ENCODE results near the gene ERG28. TPM values are rescaled to one million over a fixed set of nuclear protein-coding genes. Genes with fewer than 3 reads are reported as not detected.
"Not testable (repeated sequence)": the region's sequence is repeated elsewhere in the genome, so short reads cannot be mapped to it uniquely, and the experiment has no call there.

The ERG28 gene
- total RNA-seq, 1 donor from 2014 or later: 38.9 TPM

DNA sequence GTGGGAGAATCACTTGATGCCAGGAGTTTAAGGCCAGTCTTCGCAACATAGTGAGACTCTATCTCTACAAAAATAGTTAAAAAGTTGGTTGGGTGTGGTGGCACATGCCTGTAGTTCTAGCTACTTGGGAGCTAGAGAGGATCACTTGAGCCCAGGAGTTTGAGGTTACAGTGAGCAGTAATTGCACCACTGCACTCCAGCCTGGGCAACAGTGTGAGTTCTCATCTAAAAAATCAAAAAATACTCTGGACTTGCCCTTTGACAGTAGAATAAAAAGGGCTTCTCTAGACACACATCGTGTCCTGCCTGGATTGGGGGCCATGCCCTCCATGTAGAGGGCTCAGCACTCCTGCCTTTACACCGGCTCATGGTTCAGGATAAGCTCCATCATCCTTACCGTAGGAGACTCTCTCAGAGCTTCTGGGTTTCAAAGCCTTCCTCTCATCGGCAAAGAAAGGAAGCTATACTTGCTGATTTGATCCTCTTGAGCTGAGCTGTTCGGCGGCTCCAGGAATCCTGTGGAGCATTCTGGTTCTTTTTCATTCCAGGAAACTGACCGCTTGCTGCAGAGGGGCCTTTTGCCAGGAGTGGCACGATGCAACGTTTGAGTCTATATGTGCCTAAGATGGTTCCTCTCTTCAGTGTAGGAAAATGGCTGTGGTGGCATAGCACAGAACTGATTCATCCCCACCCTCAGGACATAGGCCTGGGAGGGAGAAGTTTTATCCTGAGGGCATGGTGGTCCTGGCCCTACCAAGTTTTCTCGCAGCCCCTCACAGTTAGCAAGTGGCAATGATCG, 52.6 kb downstream of the ERG28 start:
- no peak overlapping the region for H3K27ac Mint-ChIP-seq (ENCODE audit: unreplicated experiment)
- H3K9me3 Mint-ChIP-seq: peaks cover 12% of the 10 kb centered on the region
- no peak for DNase-seq (ENCODE audit: low read depth, low spot score)
- no peak overlapping the region for H3K4me3 Mint-ChIP-seq
- H3K27me3 Mint-ChIP-seq (ENCODE audit: low read depth): no peaks in the 10 kb centered on the region
- TF ChIP-seq, protein P1, sequence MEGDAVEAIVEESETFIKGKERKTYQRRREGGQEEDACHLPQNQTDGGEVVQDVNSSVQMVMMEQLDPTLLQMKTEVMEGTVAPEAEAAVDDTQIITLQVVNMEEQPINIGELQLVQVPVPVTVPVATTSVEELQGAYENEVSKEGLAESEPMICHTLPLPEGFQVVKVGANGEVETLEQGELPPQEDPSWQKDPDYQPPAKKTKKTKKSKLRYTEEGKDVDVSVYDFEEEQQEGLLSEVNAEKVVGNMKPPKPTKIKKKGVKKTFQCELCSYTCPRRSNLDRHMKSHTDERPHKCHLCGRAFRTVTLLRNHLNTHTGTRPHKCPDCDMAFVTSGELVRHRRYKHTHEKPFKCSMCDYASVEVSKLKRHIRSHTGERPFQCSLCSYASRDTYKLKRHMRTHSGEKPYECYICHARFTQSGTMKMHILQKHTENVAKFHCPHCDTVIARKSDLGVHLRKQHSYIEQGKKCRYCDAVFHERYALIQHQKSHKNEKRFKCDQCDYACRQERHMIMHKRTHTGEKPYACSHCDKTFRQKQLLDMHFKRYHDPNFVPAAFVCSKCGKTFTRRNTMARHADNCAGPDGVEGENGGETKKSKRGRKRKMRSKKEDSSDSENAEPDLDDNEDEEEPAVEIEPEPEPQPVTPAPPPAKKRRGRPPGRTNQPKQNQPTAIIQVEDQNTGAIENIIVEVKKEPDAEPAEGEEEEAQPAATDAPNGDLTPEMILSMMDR (conservative IDR thresholded peaks at IDR 0.05): no peak
- H3K4me1 Mint-ChIP-seq: peaks cover 22% of the 10 kb centered on the region
- no peaks in the 10 kb centered on the region for H3K36me3 Mint-ChIP-seq (ENCODE audit: low read depth)

DNA sequence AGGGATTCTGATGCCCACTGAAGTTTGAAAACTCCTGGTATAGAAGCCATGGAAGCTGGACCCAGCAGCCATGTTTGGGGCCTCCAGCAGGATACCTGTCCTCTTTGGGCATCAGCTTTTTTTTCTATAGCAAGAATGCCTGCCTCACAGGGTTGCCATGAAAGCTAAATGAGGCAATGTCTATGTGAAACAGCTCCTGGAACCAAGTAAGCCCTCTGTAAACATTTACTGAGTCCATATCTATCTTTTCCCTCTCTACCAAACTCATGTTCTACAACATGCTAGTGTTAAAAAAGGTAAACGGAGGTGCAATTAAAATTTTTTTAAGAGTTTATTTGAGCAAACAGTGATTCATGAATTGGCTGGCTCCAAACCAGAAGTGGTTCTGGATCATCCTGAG, 53.6 kb downstream of the ERG28 start:
- no peaks in the 10 kb centered on the region for H3K36me3 Mint-ChIP-seq (ENCODE audit: low read depth)
- peaks cover 14% of the 10 kb centered on the region for H3K4me1 Mint-ChIP-seq
- TF ChIP-seq, protein P1 (conservative IDR thresholded peaks at IDR 0.05): no peak
- peaks cover 8% of the 10 kb centered on the region for H3K9me3 Mint-ChIP-seq
- no peak for DNase-seq (ENCODE audit: low read depth, low spot score)
- H3K27me3 Mint-ChIP-seq (ENCODE audit: low read depth): no peaks in the 10 kb centered on the region
- H3K27ac Mint-ChIP-seq (ENCODE audit: unreplicated experiment): no peak overlapping the region
- no peak overlapping the region for H3K4me3 Mint-ChIP-seq

DNA sequence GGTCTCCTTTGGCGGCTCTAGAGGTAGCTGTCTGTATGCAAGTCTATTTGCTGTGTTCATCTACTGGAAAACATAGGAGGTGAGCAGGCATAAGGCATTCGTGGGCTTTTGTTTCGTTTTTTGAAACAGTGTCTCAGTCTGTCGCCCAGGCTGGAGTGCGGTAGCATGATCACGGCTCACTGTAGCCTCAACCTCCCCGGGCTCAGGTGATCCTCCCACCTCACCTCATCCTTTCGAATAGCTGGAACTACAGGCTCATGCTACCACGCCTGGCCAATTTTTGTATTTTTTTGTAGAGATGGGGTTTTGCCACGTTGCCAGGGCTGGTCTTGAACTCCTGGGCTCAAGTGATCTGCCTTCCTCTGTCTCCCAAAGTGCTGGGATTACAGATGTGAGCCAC, 54.8 kb downstream of the ERG28 start:
- Mint-ChIP-seq H3K36me3 (ENCODE audit: low read depth) (no peaks in the 10 kb centered on the region), H3K4me1 (peaks cover 14% of the 10 kb centered on the region), H3K27ac (ENCODE audit: unreplicated experiment) (no peak overlapping the region), H3K4me3 (no peak overlapping the region), H3K27me3 (ENCODE audit: low read depth) (peaks cover 2% of the 10 kb centered on the region), H3K9me3 (peaks cover 8% of the 10 kb centered on the region)
- no peak for DNase-seq (ENCODE audit: low read depth, low spot score)
- TF ChIP-seq, protein P1 (conservative IDR thresholded peaks at IDR 0.05): no peak

- H3K4me3 Mint-ChIP-seq: no peak overlapping the region
- H3K36me3 Mint-ChIP-seq (ENCODE audit: low read depth): no peaks in the 10 kb centered on the region
- H3K27me3 Mint-ChIP-seq (ENCODE audit: low read depth): peaks cover 4% of the 10 kb centered on the region
These were observed 55.5 kb downstream of the ERG28 start for GRCh38 chr14:75604979-75605851.

DNA sequence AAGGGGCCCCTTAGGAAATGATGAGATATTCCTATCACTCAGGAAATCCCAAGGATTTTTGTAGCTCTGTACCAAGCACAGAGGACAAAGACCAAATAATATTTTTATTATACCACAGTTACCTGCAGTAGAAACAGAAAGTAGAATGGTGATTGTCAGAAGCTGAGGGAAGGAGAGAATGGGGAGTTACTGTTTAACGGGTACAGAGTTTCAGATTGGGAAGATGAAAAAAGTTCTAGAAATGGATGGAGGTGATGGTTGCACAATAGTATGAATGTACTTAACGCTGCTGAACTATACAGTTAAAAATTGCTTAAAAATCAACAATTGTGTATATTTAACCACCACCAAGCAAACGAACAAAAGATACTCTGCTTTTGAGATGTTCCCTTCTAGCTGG, 58.2 kb downstream of the ERG28 start:
- no peak overlapping the region for H3K4me3 Mint-ChIP-seq
- TF ChIP-seq, protein P1 (conservative IDR thresholded peaks at IDR 0.05): no peak
- no peak for DNase-seq (ENCODE audit: low read depth, low spot score)
- peaks cover 14% of the 10 kb centered on the region for H3K27me3 Mint-ChIP-seq (ENCODE audit: low read depth)
- peaks cover under 1% of the 10 kb centered on the region for H3K9me3 Mint-ChIP-seq
- no peaks in the 10 kb centered on the region for H3K36me3 Mint-ChIP-seq (ENCODE audit: low read depth)
- no peak overlapping the region for H3K27ac Mint-ChIP-seq (ENCODE audit: unreplicated experiment)
- no peaks in the 10 kb centered on the region for H3K4me1 Mint-ChIP-seq

More at GRCh38 chr14:75604979-75605851, 55.5 kb downstream of the ERG28 start:
- Mint-ChIP-seq H3K27ac (ENCODE audit: unreplicated experiment) (no peak overlapping the region), H3K9me3 (peaks cover 8% of the 10 kb centered on the region), H3K4me1 (peaks cover 13% of the 10 kb centered on the region)
- DNase-seq (ENCODE audit: low read depth, low spot score): no peak
- TF ChIP-seq, protein P1 (conservative IDR thresholded peaks at IDR 0.05): no peak

DNA sequence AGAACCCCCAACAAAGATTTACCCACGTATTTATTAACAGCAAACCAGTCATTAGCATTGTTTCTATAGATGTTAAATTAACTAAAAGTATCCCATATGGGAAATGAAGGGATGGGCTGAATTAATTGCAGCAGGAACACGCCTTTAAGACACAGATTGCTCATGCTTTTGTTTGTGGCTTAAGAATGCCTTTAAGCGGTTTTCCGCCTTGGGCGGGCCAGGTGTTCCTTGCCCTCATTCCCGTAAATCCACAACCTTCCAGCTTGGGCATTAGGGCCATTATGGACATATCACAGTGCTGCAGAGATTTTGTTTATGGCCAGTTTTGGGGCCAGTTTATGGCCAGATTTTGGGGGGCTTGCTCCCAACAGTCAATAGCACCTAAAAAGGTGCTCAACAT, 59.6 kb downstream of the ERG28 start:
- not testable (repeated sequence) for H3K4me3 Mint-ChIP-seq; H3K4me1 Mint-ChIP-seq; H3K27ac Mint-ChIP-seq (ENCODE audit: unreplicated experiment); DNase-seq (ENCODE audit: low read depth, low spot score); H3K9me3 Mint-ChIP-seq; H3K36me3 Mint-ChIP-seq (ENCODE audit: low read depth)
- peaks cover 14% of the 10 kb centered on the region for H3K27me3 Mint-ChIP-seq (ENCODE audit: low read depth)

- not testable (repeated sequence) for H3K9me3 Mint-ChIP-seq; DNase-seq (ENCODE audit: low read depth, low spot score); H3K36me3 Mint-ChIP-seq (ENCODE audit: low read depth); H3K4me3 Mint-ChIP-seq; H3K27ac Mint-ChIP-seq (ENCODE audit: unreplicated experiment); H3K4me1 Mint-ChIP-seq
- H3K27me3 Mint-ChIP-seq (ENCODE audit: low read depth): peaks cover 14% of the 10 kb centered on the region
These were observed 60.6 kb downstream of the ERG28 start for GRCh38 chr14:75600100-75600499.
